Caki2 (cell line): Measurements from ENCODE around the gene LMNTD1. TPM values are rescaled to one million over a fixed set of nuclear protein-coding genes. Genes with fewer than 3 reads are reported as not detected.
"Not testable (repeated sequence)": the region's sequence is repeated elsewhere in the genome, so short reads cannot be mapped to it uniquely, and the experiment has no call there.

Source experiments
- DNase-seq: peaks from one replicate; pipeline ENCODE4 v3.0.0-alpha.2; 2015; ENCODE audit warnings: low read depth
- in situ Hi-C: cut with HindIII; loops from 2 replicates; pipeline ENCODE4 v1.10.0; 2016; ENCODE audit warnings: low sequenced_read_pairs, low pct_unique_long_range_greater_than_20kb, mixed read lengths
- total RNA-seq: library from RNA; depleted of rRNA; stranded (reverse); fragments of >200 nt; shearing (Covaris generic); gene quantifications from 2 replicates; pipeline ENCODE4 v1.2.3, GENCODE V29; 2014; ENCODE audit warnings: low replicate concordance

LMNTD1 gene
- total RNA-seq, 1 experiment from 2014 or later, result 3.4 TPM

DNA sequence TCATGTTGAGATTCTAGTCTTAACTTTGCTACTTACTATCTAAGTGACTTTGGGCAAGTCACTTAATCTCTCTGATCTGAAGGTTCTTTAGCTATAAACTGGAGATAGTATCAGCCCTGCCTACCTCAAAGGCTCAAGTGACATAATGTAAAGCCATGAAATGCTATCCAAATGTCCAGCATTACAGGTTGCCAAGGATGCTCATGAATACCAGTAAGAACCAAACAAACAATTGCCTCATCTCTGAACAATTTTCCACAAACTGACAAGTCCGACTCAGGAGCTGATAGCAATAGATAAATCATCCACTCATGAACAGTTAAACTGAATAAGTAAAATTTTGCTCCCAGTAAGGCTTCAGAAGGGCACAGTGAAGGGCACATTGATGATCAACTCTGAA lies 51.5 kb downstream of the LMNTD1 start:
- DNase-seq, result peak; percentile 38

DNA sequence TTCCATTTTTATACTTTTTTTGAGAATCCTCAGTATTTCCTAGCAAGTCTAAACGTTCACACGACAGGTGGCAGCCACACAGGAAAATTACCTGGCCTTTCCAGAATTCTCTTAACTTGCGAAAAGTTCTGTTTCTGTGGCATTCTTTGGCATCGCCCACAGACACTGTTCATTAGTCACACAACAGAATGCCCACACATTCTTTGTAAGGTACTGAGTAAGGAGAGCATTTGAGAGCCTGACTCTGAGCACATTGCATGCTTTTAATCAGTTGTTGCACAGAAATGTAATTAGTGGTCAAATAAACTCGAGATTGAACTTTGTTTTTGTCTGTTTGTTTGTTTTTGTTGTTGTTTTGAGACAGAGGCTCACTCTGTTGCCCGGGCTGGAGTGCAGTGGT lies 52.4 kb downstream of the LMNTD1 start:
- in situ Hi-C loops, result no loop called here
- DNase-seq, result no peak

More for the DNA sequence above, 51.5 kb downstream of the LMNTD1 start:
- in situ Hi-C loops, result no loop called here

DNA sequence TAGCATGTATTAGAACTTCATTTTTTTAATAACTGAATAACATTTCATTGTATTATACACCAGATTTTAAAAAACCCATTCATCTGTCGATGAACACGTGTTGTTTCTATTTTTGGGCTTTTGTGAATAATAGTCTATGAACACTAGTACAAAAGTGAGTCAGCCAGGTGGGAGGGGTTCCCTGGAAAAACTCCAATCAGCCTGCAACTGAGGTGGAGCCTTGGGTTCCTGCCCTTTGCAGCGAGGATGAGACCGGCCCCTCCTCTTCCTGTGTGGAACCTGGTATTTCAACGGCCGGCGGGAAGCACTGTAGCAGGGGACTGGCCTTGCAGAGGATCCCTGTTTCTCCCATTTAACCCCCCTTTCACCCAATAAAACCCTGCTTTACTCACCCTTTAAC lies 56.1 kb downstream of the LMNTD1 start:
- DNase-seq, result no peak
- in situ Hi-C loops, result no loop called here

DNA sequence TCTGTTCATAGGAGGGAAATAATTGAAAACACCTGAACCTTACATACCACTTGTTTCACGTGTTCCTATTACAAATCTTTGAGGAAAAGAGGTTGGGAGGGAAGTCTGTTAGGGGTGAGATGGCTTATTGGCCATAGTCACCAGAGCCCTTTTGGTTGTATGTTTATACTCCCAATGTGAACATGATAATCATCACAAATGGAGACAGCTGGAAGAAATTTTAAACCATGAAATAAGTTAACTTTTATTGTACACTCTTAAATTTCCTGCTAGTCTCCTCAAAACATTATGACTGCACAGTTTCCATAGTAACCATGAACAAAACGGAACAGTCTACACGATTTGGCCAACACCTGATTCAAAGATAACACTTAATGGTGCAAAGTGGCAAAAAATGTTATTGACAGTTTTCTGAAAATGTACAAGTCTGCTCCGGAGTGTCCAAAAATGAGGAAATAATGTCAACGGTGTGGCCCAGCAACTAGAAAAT lies 56.9 kb downstream of the LMNTD1 start:
- in situ Hi-C loops, result no loop called here

DNA sequence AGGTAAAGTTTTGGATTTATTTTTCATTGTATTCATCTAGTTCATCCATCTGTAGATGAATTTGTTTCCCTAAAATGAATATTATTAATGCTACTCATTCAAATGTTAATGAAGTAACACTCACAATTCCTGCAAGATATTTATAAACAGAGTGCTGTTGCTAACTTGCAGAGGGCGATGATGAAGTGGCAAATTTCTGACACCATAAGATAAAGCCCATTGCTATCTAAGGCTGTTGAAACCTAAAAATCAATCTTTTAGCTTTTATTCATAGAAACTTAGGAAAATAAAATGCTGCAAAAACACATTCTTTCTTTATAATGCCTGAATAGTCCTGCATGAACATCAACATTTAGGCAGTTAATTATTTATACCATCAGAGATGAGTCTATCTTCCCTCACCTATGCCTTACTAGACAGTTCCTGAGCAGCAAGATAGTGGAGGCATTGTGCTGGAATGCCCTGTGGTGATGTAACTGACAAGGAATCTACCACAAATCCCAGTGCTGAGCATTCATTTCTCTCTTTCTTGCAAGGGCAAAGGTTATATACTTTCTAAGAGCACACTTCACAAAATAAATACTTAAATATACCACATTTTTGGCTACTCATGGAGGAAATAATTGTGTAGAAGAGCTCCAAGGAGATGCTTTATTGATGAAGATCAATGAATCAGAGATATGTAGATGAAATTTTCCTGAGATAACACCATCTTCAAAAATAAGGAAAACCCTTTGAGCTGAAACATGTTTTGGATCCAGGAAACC lies 57.6 kb downstream of the LMNTD1 start:
- in situ Hi-C loops, result no loop called here
- peak; percentile 91 for DNase-seq

More for the DNA sequence above, 56.9 kb downstream of the LMNTD1 start:
- no peak for DNase-seq

GRCh38 chr12:25494926-25495325 lies 58.2 kb downstream of the LMNTD1 start:
- DNase-seq, result no peak
- in situ Hi-C loops, result no loop called here

- in situ Hi-C loops, result no loop called here
- DNase-seq, result no peak
Observed at GRCh38 chr12:25493682-25494081, 59.4 kb downstream of the LMNTD1 start.

GRCh38 chr12:25491396-25492325 lies 61.4 kb downstream of the LMNTD1 start:
- DNase-seq, result no peak
- in situ Hi-C loops, result no loop called here

DNA sequence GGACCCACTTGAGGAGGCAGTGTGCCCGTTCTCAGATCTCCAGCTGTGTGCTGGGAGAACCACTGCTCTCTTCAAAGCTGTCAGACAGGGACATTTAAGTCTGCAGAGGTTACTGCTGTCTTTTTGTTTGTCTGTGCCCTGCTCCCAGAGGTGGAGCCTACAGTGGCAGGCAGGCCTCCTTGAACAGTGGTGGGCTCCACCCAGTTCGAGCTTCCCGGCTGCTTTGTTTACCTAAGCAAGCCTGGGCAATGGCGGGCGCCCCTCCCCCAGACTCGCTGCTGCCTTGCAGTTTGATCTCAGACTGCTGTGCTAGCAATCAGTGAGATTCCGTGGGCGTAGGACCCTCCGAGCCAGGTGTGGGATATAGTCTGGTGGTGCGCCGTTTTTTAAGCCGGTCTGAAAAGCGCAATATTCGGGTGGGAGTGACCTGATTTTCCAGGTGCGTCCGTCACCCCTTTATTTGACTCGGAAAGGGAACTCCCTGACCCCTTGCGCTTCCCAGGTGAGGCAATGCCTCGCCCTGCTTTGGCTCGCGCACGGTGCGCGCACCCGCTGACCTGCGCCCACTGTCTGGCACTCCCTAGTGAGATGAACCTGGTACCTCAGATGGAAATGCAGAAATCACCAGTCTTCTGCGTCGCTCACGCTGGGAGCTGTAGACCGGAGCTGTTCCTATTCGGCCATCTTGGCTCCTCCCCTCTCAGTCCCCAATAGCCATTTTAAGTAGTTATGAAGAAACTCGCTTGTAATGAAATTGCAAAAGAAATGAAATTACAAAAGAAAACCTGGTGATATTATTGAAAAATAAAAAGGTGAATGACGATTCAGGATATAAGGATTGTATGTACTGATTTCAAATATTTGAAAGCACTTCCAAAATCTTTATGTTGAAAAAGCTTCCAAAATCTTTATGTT lies 63.9 kb downstream of the LMNTD1 start:
- DNase-seq, in situ Hi-C loops: not testable (repeated sequence)

DNA sequence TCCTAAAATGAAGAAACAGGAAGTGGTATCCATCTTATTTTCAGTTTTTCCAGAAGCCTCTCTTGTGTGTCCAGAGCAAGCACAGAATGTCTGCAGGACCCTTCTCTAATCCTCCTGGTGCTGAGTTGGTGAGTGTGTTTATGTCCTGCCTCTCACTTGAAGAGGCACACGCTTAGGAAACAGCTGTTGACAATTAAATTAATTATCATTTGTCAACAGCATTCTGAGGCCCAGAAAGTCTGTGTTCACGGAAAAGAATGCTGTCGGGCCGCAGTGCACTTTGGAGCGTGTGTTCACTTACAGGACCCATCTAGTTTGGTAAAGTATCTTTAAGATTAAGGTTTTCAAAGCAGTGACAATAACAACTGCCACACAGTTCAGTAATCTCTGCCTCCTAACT lies 70.5 kb downstream of the LMNTD1 start:
- in situ Hi-C loops, result no loop called here
- DNase-seq, result no peak

DNA sequence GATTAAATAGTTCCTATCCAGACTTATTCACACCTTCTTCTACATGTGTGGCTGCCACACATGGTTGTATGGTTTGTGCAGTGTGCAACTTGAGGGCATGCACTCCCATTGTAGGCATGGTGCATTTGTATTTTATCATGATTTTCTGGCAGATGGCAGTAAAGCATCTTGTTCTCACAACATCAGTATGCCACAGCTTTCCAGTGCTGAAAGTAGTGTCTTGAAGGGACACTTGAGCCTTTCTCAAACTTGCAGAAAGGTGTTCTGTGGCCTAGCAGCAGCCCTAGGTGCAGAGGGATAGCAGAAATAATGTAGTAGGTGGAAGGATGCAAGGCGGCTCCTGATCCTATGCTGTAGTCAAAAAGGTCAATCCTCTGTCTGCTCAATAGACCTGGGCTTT lies 72.9 kb downstream of the LMNTD1 start:
- in situ Hi-C loops, result no loop called here
- DNase-seq, result no peak

GRCh38 chr12:25477217-25477616 lies 75.9 kb downstream of the LMNTD1 start:
- DNase-seq, result no peak
- in situ Hi-C loops, result no loop called here

GRCh38 chr12:25472453-25472852 lies 80.6 kb downstream of the LMNTD1 start:
- in situ Hi-C loops, result no loop called here
- DNase-seq, result no peak

DNA sequence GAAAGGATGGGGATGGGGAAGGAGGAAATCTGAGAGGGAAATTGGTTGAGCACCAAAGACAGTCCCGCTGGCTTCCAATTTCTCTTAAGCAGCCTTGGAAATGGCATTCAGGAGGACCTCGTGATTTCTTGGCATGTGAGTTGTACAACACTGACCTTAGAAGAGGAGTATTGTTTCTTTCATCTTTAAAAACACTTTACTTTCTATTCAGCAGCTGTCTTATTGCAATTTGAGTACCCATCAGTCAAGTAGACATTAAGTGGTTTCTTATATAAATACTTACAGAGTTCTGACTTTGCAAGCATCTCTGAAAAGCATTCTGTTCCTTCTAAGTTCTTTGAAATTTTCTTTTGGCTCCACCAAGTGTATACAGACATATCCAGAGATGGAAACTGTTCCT lies 83.2 kb downstream of the LMNTD1 start:
- in situ Hi-C loops, result no loop called here

DNA sequence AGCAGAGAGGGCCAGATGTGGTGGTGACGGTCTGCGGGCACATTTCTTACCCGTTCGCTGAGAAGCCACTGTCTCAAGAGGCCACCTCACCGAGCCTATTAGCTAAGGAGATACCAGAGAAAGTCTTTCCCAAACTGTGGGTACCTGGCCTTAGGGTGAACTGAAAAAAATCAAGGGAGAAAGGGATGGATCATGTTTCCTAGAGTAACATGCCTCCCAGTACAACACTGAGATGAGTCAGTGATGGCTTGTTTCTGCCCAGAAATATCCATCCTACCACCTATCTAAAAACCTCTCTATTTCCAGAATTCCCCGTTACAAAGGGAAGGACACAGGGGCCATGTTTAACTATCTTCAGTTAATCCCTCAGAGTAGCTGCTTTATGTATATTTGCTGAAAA lies 83.7 kb downstream of the LMNTD1 start:
- in situ Hi-C loops, result no loop called here

More for the DNA sequence above, 83.2 kb downstream of the LMNTD1 start:
- DNase-seq, result no peak

GRCh38 chr12:25463521-25463920 lies 89.6 kb downstream of the LMNTD1 start:
- DNase-seq, result no peak
- in situ Hi-C loops, result no loop called here

More for the DNA sequence above, 83.7 kb downstream of the LMNTD1 start:
- no peak for DNase-seq

- in situ Hi-C loops, result no loop called here
- DNase-seq, result no peak
Observed at GRCh38 chr12:25463005-25463404, 90.1 kb downstream of the LMNTD1 start.

- DNase-seq, result no peak
- in situ Hi-C loops, result no loop called here
Observed at GRCh38 chr12:25459541-25459951, 93.5 kb downstream of the LMNTD1 start.
